Measurements from ENCODE around the gene C1QL1. TPM values are rescaled to one million over a fixed set of nuclear protein-coding genes. Genes with fewer than 3 reads are reported as not detected.

The C1QL1 gene
- total and polyA plus RNA-seq, 2 of the 13 experiments (the other 11 are each of a cell fraction or from before 2014, with no cell fraction given): 0.11 TPM

DNA sequence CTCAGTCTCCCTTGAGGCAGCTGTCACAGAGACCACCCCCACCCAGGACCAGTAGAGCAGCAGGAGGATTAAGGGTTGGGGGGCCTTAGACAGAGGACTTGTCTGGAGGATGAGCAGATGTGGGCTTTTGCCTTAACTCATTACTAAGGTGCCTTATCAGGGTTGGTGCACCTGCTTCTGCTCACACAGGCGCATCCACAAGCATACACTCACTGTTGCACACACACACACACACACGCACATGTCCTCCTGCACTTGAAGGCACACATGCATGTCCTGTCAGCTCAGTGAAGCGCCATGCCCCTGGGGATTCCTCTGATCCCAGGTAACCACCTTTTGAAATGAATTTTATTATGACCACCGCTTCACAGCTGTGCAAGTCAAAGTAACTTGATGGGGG is 54.0 kb downstream of the C1QL1 start:
- intact Hi-C loops (cut with micrococcal nuclease; ENCODE audit: unreplicated experiment): no loop called here
- no peak overlapping the region for H3K27ac ChIP-seq (ENCODE audit: extremely low read length, insufficient read depth, low read length)
- 49% methylated on average over 4 of the region's 4 CpGs for WGBS (ENCODE audit: low lambda C conversion rate)
- DNase-seq (ENCODE audit: low spot score) (no peak), FAIRE-seq (no peak), ATAC-seq (no peak)
- no peaks in the 10 kb centered on the region for H3K9me3 ChIP-seq (ENCODE audit: low read length)
- no peaks in the 10 kb centered on the region for H3K79me2 ChIP-seq (ENCODE audit: insufficient read depth, low read length)
- no peak overlapping the region for H3K4me3 ChIP-seq (replicated peaks in 1 of 3; ENCODE audit: insufficient read depth in 1 of 3, low read depth in 2 of 3, low read length in 3 of 3)
- BruUV-seq (replicated peaks): no TSS peak
- H4K20me1 ChIP-seq (ENCODE audit: insufficient read depth, low read length): no peaks in the 10 kb centered on the region
- H3K4me1 ChIP-seq (ENCODE audit: insufficient read depth, low read length): peaks cover 62% of the 10 kb centered on the region
- no peak overlapping the region for H3K4me2 ChIP-seq (ENCODE audit: low read depth, low read length)
- H3K27me3 ChIP-seq (ENCODE audit: control insufficient read depth in 1 of 2, insufficient read depth in 2 of 2, low read length in 2 of 2): peaks cover 8 to 39% of the 10 kb centered on the region in 2 experiments; a peak in 4 of 5 replicates
- H2AFZ ChIP-seq (ENCODE audit: low read length): no peak overlapping the region
- no peak overlapping the region for H3K9ac ChIP-seq (ENCODE audit: insufficient read depth, low read depth, low read length)
- ChIA-PET POLR2A (no interaction called here), CTCF (ENCODE audit: low intra/inter-chr PET ratio, low total read pairs) (no interaction called here)
- TF ChIP-seq CAMTA2 (CRISPR knock-in tag; IDR thresholded peaks at IDR 0.05; ENCODE audit: borderline replicate concordance): no peak
- in situ Hi-C loops (cut with HindIII; ENCODE audit: extremely low pct_ligation_motif_present, low pct_unique_long_range_greater_than_20kb): no loop called here
- no peaks in the 10 kb centered on the region for H3K36me3 ChIP-seq (replicated peaks in 1 of 2; ENCODE audit: control insufficient read depth in 1 of 2, insufficient read depth in 2 of 2, low read length in 2 of 2)

DNA sequence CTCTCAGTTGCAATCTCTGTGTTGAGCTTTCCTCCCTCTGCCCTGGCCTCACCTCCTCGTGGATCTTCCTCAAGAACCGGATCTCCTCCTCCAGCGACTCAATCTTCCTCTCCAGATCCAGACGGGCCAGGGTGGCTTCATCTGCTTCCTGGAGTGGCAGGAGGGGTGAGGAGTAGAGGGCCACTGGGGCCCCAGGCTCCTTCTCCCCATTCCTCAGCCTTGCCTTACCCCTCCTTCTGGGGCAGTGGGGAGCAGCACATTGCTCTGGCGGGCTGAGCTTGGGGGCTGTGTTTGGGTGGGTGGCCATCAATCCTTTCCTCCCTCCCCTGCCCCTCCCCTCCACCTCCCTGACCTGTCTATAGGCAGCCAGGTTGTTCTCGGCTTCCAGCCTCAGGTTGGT is 54.4 kb downstream of the C1QL1 start:
- Histone ChIP-seq H4K20me1 (ENCODE audit: insufficient read depth, low read length) (no peaks in the 10 kb centered on the region), H3K79me2 (ENCODE audit: insufficient read depth, low read length) (no peaks in the 10 kb centered on the region), H3K27me3 (ENCODE audit: control insufficient read depth in 1 of 2, insufficient read depth in 2 of 2, low read length in 2 of 2) (peaks cover 10 to 39% of the 10 kb centered on the region in 2 experiments; a peak in 4 of 5 replicates), H3K4me1 (ENCODE audit: insufficient read depth, low read length) (peaks cover 62% of the 10 kb centered on the region), H3K4me3 (replicated peaks in 1 of 3; ENCODE audit: insufficient read depth in 1 of 3, low read depth in 2 of 3, low read length in 3 of 3) (peak overlapping the region in 1 of 3 experiments; percentile 38; a peak in 1 of 6 replicates), H3K4me2 (ENCODE audit: low read depth, low read length) (peak overlapping the region; percentile 56; the same call in 1 of the 2 replicates), H3K27ac (ENCODE audit: extremely low read length, insufficient read depth, low read length) (no peak overlapping the region), H3K36me3 (replicated peaks in 1 of 2; ENCODE audit: control insufficient read depth in 1 of 2, insufficient read depth in 2 of 2, low read length in 2 of 2) (no peaks in the 10 kb centered on the region), H2AFZ (ENCODE audit: low read length) (no peak overlapping the region), H3K9ac (ENCODE audit: insufficient read depth, low read depth, low read length) (no peak overlapping the region), H3K9me3 (ENCODE audit: low read length) (no peaks in the 10 kb centered on the region)
- TF ChIP-seq POLR2G (IDR thresholded peaks at IDR 0.05; ENCODE audit: low read depth, low read length) (no peak), SOX6 (IDR thresholded peaks at IDR 0.05) (no peak), SOX6 (CRISPR knock-in tag; IDR thresholded peaks at IDR 0.05) (no peak), XRCC5 (optimal IDR thresholded peaks at IDR 0.05; ENCODE audit: low read length) (no peak), RFX5 (IDR thresholded peaks at IDR 0.05; ENCODE audit: low read depth, low read length) (no peak), ZKSCAN5 (CRISPR knock-in tag; IDR thresholded peaks at IDR 0.05) (no peak), ZNF180 (CRISPR knock-in tag; IDR thresholded peaks at IDR 0.05; ENCODE audit: borderline replicate concordance, low read depth) (no peak), IKZF4 (CRISPR knock-in tag; IDR thresholded peaks at IDR 0.05; ENCODE audit: borderline replicate concordance, low read depth, not compliant biosample characterization) (no peak)
- TF ChIP-seq, protein P1, sequence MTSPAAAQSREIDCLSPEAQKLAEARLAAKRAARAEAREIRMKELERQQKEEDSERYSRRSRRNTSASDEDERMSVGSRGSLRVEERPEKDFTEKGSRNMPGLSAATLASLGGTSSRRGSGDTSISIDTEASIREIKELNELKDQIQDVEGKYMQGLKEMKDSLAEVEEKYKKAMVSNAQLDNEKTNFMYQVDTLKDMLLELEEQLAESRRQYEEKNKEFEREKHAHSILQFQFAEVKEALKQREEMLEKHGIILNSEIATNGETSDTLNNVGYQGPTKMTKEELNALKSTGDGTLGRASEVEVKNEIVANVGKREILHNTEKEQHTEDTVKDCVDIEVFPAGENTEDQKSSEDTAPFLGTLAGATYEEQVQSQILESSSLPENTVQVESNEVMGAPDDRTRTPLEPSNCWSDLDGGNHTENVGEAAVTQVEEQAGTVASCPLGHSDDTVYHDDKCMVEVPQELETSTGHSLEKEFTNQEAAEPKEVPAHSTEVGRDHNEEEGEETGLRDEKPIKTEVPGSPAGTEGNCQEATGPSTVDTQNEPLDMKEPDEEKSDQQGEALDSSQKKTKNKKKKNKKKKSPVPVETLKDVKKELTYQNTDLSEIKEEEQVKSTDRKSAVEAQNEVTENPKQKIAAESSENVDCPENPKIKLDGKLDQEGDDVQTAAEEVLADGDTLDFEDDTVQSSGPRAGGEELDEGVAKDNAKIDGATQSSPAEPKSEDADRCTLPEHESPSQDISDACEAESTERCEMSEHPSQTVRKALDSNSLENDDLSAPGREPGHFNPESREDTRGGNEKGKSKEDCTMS (CRISPR knock-in tag; conservative IDR thresholded peaks at IDR 0.05): no peak
- TF ChIP-seq, protein P2, sequence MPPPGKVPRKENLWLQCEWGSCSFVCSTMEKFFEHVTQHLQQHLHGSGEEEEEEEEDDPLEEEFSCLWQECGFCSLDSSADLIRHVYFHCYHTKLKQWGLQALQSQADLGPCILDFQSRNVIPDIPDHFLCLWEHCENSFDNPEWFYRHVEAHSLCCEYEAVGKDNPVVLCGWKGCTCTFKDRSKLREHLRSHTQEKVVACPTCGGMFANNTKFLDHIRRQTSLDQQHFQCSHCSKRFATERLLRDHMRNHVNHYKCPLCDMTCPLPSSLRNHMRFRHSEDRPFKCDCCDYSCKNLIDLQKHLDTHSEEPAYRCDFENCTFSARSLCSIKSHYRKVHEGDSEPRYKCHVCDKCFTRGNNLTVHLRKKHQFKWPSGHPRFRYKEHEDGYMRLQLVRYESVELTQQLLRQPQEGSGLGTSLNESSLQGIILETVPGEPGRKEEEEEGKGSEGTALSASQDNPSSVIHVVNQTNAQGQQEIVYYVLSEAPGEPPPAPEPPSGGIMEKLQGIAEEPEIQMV (CRISPR knock-in tag; IDR thresholded peaks at IDR 0.05; ENCODE audit: low read depth): no peak
- DNase-seq (ENCODE audit: low spot score) (no peak), FAIRE-seq (no peak), ATAC-seq (no peak)
- ChIA-PET POLR2A (no interaction called here), CTCF (ENCODE audit: low intra/inter-chr PET ratio, low total read pairs) (no interaction called here)
- BruUV-seq (replicated peaks): no TSS peak
- intact Hi-C loops (cut with micrococcal nuclease; ENCODE audit: unreplicated experiment) (no loop called here), in situ Hi-C loops (cut with HindIII; ENCODE audit: extremely low pct_ligation_motif_present, low pct_unique_long_range_greater_than_20kb) (no loop called here)
- WGBS (ENCODE audit: low lambda C conversion rate): 21% methylated on average over 5 of the region's 6 CpGs

Data from HepG2 (cell line).